GM18520 (cell line): ENCODE measurements around the gene ILRUN.
A peak's percentile ranks its signal among the peaks of the same experiment; 100 is the strongest.
"Not testable (repeated sequence)": the region's sequence is repeated elsewhere in the genome, so short reads cannot be mapped to it uniquely, and the experiment has no call there.

ENCODE experiments used
- ATAC-seq: cut with Tn5 transposase; IDR thresholded peaks from one replicate; pipeline ENCODE4 v1.9.1; 2021; ENCODE audit not compliant: unreplicated experiment

The ILRUN gene

DNA sequence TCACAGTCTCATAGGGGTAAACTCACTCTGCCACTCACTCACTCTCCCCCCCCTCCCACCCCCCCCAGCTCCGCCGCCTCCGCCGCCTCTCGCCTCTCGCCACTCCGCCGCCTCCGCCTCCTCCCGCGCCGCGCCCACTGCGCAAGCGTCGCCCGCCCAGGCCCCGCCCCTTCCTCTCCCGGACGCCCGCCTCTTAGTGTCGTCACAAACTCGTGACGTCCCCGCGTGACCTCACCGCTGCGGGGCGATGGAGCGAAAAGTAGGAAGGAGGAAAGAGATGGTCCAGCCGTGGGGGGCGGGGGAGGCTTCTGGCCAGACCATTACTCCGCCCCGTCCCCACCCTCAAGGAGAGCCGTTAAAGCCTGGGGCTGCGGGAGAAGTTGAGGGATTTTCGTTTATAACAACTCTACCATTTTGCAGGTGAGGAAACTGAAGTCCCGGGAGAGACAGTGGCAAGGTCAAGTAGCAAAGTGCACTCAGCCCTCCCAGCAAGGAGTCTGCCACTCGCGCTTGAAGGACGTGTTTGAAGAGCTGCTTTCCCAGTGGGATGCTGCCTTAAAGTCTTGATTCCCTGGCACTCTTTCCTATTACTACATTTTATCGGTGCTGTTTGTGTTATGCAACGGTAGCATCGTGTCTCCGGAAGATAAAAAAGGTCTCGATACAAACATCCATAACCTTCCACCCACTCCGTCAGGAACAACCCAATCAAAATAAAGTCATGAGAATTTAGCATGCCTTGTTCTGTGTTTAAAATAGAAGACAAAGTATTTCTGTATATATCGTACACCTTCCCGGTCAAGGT, at the start of gene ILRUN:
Gene ILRUN, minus strand, starts transcription at position 29 of the 805 bp plus-strand sequence. CDS start 164 bp downstream, outside the sequence.
- peak; percentile 75 for ATAC-seq

DNA sequence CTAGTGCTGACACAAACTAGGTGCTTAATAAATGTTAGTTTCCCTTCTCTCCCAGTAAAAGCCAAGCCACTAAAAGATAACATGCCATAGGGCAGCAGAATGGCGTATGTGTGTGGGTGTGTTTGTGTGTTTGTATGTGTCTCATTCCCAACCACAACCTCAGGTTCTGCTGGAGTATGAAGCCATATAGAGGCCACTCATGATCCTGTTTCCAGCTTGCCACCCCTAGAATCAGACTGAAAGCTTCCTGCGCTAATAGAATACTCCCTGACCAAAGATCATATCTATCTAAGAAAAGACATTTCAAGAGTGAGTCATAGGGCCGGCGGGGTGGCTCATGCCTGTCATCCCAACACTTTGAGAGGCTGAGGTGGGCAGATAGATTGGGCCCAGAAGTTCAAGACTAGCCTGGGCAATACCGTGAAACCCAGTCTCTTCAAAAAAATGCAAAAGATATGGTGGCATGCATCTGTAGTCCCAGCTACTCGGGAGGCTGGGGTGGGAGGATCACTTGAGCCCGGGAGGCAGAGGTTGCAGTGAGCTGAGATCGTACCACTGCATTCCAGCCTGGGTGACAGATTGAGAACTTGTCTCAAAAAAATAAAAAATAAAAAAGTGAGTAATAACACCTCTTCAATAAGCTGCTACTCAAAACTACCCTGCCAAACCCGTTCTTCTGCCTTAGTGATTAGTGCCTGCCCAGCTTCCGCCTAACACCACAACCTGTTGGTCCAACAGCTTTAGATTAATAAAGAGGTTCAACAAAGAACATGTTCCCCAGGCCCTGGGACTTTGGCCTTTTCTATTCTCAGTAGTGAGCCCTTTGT, 48.9 kb upstream of the ILRUN start:
- no peak for ATAC-seq

DNA sequence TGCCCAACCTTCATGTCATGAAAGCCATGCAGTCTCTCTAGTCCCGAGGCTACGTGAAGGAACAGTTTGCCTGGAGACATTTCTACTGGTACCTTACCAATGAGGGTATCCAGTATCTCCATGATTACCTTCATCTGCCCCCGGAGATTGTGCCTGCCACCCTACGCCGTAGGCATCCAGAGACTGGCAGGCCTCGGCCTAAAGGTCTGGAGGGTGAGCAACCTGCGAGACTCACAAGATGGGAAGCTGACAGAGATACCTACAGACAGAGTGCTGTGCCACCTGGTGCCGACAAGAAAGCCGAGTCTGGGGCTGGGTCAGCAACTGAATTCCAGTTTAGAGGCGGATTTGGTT, 47.7 kb upstream of the ILRUN start:
- not testable (repeated sequence) for ATAC-seq

DNA sequence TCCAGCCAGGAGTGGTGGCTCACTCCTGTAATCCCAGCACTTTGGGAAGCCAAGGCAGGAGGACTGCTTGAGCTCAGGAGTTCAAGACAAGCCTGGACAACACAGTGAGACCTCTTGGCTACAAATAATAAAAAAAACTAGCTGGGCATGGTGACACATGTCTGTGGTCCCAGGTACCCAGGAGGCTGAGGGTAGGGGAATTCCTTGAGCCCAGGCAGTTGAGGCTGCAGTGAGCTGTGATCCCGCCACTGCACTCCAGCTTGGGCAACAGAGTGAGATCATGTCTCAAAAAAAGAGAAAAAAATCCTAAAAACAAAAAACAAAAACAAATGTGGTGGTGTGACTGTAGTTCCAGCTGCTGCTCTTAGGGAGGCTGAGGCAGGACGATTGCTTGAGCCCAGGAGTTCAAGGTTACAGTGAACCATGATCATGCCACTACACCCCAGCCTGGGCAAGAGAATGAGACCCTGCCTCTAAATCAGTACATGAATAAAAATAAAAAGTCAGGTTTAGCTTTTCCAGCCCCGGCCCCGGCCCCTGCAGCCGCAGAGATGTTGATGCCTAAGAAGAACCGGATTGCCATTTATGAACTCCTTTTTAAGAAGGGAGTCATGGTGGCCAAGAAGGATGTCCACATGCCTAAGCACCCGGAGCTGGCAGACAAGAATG, 47.2 kb upstream of the ILRUN start:
- ATAC-seq: no peak

DNA sequence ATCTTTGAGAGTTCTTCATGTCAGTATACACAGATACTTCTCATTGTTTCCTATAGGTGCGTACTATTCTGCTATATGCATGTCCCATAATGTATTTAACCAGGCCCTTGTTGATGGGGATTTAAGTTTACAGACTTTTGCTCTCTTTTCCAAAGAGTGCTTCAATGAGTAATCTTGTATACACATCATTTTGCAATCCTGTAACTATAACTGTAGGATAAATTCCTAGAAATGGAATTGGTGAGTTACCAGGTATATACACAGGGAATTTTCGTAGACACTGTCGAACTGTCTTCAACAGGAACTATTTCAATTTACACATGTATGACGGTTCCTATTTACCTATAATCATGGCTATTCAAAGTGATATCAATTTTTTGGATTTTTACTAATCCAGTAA, 45.5 kb upstream of the ILRUN start:
- no peak for ATAC-seq

DNA sequence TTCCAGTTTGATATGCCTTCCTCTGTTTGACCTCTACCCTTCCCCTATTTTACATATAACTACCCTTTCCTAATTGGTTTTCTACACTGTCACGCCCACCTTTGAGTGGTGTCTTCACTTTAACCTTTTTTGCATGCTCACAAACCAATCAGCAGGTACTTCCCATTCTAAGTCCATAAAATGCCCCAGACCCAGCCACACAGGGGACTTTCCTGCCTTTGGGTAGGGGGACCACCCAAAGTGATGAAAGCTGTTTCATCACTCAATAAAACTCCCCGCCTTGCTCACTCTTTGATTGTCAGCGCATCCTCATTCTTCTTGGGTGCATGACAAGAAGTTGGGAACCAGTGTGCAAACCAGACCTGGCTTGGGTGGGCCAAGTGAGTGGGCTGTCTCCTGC, 40.3 kb upstream of the ILRUN start:
- ATAC-seq: no peak

DNA sequence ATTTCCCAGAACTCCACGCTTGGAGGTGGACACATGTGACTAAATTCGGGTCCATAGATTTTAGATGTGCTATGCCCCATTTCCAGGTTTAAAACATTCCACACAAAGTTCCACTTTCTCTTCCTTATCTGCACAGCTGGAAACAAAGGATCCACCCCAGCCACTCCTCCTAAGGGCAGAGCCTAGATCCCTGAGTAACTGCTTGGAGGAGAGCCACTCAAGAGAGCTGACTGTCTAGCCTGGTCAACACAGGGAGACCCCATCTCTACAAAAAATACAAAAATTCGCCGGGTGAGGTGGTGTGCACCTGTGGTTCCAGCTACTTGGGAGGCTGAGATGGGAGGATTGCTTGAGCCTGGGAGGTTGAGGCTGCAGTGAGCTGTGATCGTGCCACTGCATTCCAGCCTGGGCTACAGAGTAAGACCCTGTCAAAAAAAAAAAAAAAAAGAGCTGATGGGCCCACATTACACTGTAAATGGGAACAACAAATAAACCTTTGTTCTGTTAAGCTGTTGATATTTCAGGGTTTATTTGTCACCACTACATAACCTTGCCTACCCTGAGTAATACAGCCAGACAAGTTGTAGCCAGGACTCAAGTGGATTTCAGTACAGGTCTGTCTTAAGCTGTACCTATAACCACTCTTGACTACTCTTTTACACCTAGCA, 35.0 kb upstream of the ILRUN start:
- no peak for ATAC-seq

DNA sequence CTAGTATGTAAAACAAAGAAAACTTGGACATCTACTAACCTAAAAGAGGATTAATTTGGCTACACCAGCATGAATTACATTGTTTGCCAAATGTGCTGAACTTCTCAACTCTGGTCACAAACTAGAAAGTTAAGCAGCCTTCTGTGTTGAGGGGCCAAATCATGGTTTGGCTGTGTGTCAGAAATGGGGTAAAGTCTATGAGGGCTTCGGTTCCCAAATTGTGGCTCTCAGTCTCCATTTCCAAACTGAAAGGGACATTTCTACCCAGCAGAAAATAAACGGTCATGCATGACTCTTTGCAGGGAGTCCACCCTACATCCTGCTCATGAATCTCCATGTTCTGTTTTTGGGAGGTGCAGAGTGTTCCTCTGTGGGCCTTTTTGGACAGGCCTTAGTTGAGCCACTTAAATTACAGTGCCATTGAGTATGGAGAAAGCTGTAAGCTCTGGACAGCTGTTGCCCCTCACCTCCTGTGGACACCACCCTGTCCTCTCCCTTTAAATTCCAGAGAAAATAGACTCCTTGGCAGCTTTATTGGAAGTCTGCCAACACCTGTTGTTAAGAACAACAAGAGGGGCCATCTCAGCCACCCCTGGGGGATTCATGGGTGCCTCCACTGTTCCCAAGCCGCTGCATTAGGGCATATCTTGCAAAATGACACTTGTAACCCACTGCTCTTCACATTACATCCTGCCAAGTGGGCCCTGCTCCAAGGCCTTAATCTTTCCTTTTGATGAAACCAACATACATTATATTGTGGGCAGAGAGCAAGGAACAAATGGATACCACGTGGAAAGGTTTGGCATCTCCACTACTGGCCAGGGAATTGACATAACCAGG, 33.3 kb upstream of the ILRUN start:
- no peak for ATAC-seq

DNA sequence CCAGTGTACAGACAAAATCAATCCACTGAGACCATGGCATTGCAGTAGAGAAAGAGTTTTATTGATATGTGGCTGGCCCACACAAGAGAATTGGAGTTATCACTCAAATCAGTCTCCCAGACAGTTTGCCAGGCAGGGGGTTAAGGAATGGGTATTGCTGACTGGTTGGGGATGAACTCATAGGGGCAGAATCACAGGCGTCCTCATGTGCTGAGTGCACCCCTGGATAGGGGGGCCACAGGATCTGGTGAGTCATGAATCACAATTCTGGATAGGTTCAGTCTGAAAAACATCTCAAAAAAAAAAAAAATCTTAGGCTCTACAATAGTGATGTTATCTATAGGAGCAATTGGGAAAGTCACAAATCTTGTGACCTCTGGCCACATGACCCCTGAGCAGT, 29.5 kb upstream of the ILRUN start:
- no peak for ATAC-seq

DNA sequence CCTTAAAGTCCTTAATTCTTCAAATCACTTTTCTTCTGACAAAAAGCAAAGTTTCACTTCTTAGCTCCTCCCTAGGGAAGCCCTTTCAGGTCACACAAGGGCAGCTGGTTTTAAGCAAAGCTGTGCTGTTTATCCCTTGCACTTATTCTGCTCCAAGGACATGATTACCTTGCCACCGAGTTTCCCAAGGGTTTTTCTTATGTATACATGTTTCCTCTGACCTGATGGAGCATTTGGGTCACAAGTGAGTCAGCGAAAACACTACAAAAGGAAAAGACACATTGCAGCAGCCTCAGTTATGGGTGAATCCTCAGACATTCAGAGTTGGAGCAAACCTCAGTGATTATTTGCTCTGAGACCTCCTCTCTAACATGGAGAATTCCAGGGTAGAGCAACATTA, 26.6 kb upstream of the ILRUN start:
- ATAC-seq: no peak

DNA sequence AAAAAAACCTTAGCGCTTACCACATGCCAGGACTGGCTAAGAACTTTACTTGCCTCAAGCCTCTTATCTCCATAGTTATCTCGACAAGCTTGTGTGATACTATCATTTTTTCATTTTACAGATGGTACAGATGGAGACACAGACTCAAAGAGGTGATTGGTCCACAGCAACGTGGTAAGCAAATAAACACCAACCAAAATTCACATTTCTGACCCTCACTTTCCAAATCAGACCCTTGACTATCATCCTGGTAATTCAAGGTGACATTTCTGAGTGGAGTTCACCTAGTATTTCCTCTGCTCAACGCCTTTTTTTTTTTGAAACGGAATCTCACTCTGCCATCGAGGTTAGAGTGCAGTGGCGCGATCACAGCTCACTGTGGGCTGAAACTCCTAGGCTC, 25.9 kb upstream of the ILRUN start:
- no peak for ATAC-seq

DNA sequence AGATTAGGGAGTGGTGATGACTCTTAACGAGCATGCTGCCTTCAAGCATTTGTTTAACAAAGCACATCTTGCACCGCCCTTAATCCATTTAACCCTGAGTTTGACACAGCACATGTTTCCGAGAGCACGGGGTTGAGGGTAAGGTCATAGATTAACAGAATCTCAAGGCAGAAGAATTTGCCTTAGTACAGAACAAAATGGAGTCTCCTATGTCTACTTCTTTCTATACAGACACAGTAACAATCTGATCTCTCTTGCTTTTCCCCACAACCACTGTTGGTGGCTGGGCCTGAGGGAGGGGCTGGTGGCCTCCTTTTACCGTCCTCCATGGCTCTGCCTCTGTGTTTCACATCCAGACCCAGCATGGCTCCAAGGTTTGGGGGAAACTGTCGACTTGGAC, 23.6 kb upstream of the ILRUN start:
- not testable (repeated sequence) for ATAC-seq

DNA sequence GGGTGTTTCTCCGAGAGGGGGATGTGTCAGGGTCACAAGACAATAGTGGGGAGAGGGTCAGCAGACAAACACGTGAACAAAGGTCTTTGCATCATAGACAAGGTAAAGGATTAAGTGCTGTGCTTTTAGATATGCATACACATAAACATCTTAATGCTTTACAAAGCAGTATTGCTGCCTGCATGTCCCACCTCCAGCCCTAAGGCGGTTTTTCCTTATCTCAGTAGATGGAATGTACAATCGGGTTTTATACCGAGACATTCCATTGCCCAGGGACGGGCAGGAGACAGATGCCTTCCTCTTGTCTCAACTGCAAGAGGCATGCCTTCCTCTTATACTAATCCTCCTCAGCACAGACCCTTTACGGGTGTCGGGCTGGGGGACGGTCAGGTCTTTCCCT, 23.1 kb upstream of the ILRUN start:
- not testable (repeated sequence) for ATAC-seq

DNA sequence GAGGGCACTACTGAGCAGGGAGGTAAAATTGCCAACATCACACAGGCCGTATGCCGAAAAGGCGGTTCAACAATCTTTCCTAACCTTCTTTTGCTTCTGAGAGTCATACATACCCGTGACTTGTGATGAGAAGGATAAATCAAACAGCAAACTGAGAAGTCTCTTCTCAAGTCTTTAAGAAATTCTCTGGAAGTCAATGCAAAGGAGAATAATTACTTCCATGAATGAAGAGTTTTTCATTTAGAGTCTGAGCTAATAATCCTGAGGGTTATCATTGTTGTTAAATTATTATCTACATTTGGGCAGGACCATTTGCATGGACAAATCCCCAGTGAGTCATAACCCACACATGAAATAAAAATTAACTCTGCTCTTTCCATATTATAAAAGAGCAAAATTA, 22.4 kb upstream of the ILRUN start:
- ATAC-seq: no peak

DNA sequence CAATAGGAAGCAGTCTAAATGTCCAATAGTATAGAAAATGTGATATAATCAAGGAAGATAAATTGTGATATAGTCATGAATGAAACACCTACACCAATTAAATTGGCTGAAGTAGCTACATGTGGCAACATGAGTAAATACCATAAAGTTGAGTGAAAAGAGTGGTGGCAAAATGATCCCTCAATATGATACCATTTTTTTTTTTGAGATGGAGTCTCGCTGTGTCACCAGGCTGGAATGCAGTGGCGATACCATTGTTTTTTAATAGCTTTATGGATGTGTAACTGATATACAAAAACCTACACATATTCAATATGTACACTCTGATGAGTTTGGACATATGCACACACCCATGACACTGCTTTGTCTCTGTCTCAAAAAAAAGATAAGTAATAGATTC, 20.9 kb upstream of the ILRUN start:
- no peak for ATAC-seq

DNA sequence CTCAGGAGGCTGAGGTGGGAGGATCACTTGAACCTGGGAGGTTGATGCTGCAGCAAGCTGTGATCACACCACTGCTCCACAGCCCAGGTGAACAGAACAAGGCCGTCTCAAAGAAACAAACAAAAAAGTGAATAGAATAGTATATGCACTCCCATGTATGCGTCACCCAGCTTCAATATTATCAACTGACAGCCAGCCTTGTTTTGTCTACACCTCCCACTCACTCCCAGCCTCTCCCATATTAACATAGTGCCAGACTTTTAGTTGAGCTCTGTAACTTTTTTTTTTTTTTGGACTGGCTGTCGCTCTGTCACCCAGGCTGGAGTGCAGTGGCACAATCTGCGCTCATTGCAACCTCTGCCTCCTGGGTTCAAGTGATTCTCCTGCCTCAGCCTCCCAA, 18.1 kb upstream of the ILRUN start:
- no peak for ATAC-seq

DNA sequence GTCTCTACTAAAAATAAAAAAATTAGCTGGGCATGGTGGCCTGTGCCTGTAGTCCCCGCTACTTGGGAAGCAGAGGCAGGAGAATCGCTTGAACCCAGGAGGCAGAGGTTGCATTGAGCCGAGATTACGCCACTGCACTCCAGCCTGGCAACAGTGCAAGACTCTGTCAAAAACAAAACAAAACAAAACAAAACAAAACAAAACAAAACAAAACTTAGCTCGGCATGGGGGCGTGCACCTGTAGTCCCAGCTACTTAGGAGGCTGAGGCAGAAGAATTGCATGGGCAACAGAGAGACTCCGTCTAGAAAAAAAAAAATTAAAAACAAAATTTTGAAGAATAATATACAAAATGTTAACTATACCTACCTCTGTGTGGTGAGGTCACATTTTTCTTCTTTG, 16.3 kb upstream of the ILRUN start:
- not testable (repeated sequence) for ATAC-seq

DNA sequence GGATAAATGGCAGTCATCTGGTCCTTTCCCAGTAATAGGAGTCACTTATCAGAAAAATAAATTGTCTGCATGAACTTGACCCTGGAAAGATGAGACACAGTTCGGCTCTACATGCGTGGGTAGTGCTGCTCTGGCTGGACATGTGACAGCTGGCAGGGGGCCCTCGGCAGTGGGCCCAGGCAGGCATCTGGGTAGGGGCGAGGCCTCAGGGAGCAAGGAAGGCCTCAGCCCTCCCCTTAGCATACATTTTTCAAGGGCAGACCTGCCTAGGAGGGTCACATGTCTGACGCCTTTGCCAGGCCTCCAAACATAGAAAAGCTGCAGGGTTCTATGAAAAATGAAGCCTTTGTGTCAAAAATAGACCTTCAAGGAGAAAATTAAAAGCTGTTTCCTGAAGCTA, 12.8 kb upstream of the ILRUN start:
- no peak for ATAC-seq

DNA sequence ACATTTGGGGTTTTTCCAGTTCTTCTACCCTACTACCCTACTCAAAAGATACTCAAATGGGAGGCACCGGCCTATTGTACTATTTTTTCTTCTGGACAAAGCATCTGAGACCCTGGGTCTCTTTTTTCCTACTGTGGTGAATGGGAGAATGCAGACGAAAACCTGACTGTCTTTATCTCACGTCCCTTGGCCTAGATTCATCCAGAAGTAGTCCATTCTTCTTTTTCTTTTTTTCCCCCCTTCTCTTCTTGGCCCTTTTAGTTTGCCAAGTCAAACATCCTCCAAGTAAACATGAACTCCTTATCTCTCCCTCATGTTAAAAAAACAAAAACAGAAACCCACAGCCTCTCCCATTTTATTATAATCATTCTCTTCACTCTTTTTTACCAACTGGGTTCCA, 8.7 kb upstream of the ILRUN start:
- no peak for ATAC-seq

DNA sequence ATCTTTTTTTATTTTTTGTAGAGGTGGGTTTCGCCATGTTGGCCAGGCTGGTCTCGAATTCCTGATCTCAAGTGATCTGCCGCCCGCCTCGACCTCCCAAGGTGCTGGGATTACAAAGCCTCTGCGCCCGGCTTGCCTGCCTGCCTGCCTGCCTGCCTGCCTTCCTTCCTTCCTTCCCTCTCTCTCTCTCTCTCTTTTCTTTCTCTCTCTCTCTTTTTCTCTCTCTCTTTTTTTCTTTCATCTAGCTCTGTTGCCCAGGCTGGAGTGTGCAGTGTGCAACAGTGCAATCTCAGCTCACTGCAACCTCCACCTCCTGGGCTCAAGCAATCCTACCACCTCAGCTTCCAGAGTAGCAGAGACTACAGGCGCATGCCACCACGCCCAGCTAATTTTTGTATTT, 4.6 kb upstream of the ILRUN start:
- no peak for ATAC-seq
